Endometrial microvascular endothelial cells (primary cell): ENCODE results near the gene COL4A2. TPM values are rescaled to one million over a fixed set of nuclear protein-coding genes. Genes with fewer than 3 reads are reported as not detected.
"Not testable (repeated sequence)": the region's sequence is repeated elsewhere in the genome, so short reads cannot be mapped to it uniquely, and the experiment has no call there.

Experiments used
- in situ Hi-C: cut with HindIII; loops from 2 replicates; pipeline ENCODE4 v1.10.0; 2017; ENCODE audit warnings: low sequenced_read_pairs, low pct_unique_long_range_greater_than_20kb; ENCODE audit errors: inconsistent ontology term
- total RNA-seq: library from RNA; depleted of rRNA; stranded (reverse); fragments of >200 nt; gene quantifications from one replicate; pipeline ENCODE4 v1.2.3, GENCODE V29; 2015; ENCODE audit errors: inconsistent ontology term

Gene COL4A2
- total RNA-seq, 1 donor from 2014 or later: 444 TPM

DNA sequence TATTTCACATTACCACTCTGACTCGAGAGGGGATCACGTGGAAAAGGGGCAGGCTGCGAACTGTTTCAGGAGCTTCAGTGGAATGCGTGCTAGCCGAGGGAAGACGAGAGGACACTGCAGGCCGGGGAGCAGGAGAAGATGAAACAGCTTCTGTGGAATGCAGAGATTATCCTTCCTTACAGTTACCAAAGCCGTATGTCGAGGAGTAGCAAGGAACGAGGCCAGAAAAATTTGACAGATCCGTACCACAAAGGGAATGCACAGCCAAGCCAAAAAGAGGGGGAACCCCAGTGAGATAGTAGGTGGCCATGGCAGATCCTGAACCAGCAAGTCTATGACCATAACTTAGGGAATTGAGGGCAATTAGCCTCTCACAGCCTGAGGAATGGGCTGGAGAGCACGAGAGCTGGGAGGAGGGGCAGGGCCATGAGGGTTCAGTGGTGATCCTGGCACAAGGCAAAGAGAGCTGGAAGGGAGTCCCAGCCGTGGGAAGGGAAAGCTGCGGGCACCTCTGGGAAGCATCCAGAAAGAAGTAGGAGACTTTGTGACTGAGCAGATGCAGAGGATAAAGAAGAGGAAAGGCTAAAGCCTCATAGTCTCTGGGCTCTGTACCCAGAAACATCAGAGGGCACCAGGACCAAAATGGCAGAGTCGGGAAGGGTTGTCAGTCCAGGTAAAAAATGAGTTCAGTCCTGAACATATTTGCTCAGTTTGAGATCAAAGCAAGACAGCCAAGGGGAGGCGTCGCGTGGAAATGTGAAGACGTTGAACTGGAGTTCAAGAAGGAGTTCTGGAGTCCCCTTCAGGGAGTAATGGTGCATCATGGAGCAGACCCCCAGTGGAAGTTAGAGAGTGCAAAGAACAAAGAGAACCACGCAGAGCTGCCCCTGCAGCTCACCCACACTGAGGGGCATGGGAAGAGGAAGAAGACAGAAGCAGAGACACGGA, 5.2 kb upstream of the COL4A2 start:
- in situ Hi-C loops: no loop called here

DNA sequence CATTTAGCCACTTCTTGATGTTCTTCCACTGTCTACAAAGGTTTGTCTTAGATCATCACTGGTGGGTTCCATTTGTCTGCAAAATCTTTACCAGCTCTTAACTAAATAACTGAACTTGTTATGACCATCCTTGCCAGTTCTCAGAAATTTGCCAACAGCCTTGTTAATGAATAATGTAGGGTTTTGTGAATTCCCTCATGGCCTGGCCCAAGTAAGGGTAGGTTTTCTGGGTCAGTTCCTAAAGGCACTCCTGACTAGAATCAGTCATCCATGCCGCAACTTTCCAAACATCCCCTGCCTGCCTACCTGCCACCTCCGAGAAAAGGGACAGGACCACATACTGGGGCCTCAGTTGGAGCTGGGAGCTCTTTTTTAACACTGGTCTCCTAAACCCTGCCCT, 4.1 kb upstream of the COL4A2 start:
- in situ Hi-C loops: no loop called here

DNA sequence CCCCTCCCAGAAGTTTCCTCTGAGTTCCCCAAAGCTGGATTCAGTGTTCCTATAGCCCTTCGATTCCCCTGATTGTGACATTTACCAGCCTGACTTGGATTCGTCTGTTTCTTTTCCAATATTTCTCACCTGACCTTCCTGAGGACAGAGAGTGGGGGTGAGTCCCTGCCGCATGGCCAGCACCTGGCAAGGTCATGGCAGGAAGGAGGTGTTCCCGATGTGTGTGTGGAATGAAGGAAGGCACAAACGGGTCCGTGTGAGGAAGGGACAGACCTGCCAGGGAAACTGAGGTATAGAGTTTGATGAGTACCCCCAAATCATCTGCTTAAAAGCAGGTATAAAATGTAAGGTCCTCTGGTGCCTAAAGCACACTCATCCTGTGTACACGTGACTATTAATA, 3.4 kb upstream of the COL4A2 start:
- in situ Hi-C loops: no loop called here

DNA sequence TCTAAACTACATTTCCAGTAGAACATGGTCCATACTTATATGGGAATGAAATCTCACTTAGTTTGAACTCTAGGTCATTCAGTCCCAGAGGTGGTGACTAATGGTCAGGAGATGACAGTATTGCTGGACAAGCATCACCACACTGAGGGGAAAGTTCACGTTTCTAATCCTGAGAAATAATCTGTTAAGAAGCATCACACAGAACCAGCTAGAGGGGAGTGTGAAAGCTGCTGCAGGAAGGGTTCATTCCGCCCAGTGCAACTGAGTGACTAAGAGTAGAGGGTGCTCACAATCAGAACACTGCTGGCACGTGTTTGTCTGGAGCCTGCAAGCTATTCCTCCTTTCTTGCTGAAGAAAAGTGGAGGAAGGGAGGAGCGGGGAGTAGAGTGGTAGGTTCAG, 2.8 kb upstream of the COL4A2 start:
- in situ Hi-C loops: no loop called here

DNA sequence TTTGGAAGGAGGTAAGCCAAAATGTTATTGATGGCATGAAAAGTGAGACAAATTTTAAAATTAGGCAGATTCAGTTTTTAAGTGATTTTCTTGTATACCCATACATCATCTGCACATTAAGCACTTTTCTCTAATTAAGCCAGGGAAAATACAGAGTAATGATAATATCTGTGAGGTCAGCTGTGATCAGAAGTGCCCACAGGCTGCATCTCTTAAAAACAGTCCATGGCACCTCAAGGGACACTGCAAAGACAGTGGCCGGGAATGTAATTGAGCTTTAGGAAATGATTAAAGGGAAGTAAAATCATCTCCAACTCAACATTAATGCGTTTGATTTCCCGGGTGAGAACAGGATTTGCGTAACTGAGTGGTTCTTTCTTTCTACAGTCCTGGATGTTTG, 2.1 kb upstream of the COL4A2 start:
- in situ Hi-C loops: no loop called here

DNA sequence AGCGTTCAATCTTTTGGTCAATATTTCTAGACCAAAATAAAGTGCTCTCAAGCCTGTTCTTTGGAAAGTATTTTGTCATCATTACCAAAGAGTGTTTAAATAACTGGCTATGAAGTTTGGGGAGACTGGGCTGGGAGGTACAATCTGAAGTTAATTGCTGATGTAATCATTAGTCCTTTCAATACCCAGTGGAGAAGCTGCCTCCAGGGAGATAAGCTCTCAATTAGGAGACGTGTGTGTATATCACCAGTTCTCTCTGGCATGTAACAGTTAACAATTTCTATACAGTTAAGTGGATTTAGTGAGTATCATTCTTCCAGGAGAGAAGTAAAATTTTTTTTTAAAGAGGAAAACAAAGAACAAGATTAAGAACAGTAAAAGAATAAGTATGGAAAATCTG, 1.5 kb upstream of the COL4A2 start:
- in situ Hi-C loops: no loop called here

- in situ Hi-C loops: no loop called here
Measured at GRCh38 chr13:110305949-110306339, 1.1 kb upstream of the COL4A2 start.

DNA sequence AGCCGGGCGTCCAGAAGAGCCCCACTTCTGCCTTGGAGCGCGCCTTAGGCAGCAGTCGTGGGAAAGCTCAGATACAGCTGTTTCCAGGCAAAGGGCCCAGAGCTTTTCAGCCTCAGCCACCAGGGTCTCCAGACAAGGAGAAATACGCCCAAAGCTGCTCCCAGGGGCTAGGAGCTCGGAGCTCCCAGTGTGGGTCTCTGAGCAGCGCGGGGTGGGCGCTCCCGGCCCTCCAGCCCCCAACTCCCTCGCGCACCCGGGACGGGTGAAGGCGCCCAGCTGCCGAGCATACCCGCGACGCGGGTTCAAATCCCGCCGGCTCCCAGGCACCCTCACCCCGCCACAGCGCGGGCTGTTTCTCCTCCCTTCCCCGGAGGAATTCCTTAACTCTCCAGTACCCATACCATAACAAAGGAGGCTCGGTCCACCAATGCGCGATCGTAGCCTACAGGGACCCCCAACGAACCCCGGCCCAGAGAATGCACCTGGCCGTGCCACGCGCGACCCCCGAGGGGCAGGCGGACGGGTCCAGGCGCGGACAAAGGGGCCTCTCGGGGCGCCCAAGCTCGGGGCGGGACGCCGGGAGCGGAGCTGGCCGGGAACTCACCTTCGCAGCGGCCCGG, 634 bp upstream of the COL4A2 start:
- in situ Hi-C loops: no loop called here

DNA sequence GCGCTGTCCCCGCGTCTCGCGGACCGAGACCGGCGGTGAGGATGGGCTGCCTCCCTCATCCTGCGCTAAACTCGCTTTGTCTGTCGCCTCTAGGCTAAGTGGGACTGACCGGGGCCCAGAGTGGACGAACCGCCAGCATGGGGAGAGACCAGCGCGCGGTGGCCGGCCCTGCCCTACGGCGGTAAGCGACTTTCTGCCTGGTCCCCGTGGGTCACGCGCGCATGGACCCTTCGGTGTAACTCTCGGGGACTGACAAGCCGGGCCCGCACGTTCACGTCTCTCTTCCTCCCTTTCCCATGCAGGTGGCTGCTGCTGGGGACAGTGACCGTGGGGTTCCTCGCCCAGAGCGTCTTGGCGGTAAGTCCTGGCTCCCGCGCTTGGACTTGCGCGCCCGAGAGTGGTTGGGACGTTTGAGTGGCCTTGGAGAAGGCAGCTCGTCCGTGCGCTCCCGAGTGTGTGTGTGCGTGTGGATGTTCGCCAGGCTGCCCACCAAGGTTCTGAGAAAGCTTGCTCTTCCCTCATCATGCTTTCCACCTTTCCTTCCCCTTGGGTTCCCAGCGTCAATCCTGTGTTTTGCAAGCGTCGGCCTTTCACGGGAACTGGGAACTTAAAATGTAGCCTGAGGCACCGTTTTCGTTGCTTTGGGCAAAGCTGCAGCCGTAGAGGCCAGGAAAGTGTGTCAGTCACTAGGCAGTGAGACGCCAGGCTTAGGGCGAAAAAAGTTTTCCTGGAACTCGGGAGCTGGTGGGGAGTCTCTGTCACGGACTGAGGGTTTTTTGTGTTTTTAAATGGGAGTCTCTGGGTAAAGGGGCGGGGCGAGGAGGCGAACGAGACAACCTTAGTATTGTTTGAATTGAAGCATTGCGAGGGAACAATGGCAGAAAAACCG, 927 bp downstream of the COL4A2 start:
- in situ Hi-C loops: no loop called here

DNA sequence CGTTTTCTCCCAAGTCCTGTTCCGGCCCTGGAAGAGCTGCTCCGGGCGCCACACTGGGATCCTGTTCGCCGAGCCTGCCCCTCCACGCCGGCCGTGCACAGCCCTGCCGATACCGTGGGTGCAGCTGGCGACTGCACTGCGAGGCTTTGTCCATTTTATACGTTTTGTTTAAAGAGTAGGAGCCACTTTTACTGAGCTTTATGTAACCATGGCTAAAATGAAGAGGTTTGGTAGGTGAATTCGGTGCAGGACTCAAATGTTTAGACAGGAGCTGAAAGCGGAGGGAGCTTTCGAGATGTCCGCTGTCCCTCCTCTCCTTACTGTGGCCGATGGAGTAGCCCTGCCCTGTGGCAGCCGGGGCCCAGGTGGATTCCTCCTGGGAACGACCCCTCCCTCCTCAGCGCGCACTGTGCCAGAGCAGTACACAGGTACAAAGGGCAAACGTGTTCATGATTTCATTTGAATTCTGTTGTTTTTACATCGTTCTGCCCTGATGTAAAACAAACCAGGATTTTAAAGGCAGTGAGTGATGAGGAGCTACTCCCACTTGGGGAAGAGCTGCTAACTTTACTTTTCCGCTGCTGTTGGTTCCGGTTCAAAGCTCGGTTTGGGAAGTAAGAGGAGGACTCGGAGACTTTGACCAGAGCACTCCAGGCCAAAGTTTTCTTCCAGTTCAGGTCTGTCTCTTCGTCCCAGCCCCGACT, 1.7 kb downstream of the COL4A2 start:
- in situ Hi-C loops: no loop called here

- in situ Hi-C loops: no loop called here
Measured at GRCh38 chr13:110309661-110310524, 2.8 kb downstream of the COL4A2 start.

DNA sequence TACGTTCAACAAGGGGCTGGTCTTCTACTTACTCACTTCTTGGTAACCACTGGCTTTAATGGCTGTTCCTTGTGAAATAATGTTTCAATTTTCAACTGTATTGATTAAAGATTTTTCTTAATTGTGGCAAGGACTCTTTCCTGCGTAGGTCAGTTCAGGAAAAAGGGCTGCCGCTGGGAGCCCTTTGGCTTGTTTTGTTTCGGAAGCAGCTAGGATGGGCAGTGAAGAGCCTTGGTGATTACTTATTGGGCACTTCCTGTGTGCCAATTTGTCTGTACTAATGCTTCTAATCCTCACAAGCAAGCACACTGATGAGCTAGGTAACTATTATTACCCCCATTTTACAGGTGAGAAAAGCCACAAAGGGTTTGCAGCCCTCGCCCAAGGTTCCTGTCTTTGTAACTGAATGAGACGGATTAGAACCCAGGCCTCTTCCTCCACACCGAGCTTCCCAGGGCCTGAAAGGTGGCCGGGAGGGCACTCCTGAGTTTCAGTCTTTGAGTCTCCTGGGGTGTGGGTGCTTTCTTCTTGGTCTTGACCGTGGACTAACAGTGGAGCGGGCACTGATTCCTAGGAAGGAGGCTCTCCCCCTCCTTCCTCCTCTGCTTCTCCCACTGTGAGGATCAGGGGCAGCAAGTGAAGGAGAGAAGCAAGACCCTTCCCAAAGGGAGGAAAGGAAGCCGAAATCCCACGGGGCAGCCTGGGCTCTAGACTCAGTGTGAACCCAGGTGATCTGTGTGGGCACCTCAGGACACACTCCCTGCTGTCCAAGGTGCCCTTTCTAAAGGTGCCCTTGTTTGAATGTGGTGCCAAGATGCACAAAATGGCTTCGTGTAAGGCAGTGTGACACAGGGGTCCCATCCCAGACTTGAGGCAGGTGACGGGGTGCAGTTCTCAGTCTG, 3.7 kb downstream of the COL4A2 start:
- in situ Hi-C loops: no loop called here

DNA sequence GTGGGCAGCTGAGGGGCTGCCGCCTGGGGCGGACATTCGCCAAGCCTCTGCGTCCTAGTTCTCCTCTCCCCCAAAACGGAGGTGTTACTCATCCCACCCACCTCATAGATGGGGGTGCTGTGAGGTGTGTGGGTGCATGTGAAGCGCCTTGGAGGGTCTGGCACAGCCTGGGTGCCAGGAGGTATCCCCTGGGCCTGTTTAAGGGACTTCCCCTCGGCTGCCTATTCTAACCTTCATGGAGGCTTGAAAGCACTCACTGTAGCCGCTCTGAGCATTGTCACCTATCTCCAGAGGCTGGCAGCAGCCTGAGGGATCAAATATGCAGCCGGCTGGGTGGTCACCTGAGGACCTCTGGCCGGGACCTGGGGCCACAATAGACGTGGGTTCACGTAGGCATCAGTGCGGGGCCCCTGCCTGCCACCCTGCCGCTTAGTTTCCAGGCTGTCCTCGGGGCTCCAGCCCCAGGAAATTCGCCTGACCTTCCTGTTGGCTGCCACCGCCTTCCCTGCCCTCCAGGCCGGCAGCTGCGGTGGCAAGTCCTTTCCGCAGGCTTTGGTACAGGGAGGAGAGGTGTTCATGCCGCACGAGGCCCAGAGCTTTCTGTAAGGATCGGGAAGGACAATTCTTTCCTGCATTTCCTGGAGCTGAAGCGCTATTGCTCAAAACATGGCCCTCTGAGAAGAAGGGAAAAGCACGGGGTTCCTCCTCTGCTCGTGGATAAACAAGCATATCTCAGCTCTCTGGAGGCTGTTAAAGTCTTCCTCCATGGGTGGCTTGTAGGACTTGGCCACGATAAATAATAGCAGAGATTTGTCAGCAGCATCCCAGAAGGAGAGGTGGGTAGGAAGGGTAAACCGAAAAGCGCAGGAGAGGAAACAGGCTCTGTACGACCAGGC, 4.6 kb downstream of the COL4A2 start:
- in situ Hi-C loops: no loop called here

- in situ Hi-C loops: no loop called here
Measured at GRCh38 chr13:110312339-110313031, 5.4 kb downstream of the COL4A2 start.

DNA sequence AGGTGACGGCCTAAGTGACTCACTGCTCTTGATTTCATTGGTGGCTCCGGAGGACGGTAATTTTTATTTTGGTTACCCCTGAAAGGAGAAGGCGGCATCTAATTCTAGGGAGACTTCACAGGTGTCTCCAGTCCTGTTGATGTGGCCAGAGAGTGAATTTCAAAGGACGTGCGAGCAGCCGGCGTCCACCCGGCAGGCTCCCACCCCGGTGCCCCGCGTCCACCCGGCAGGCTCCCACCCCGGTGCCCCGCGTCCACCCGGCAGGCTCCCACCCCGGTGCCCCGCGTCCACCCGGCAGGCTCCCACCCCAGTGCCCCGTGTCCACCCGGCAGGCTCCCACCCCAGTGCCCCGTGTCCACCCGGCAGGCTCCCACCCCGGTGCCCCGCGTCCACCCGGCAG, 6.2 kb downstream of the COL4A2 start:
- in situ Hi-C loops: not testable (repeated sequence)

GRCh38 chr13:110313733-110314132, 6.6 kb downstream of the COL4A2 start:
- in situ Hi-C loops: not testable (repeated sequence)
